GM21360 (cell line): ENCODE data around the gene TRPM5.
"Not testable (repeated sequence)": the region's sequence is repeated elsewhere in the genome, so short reads cannot be mapped to it uniquely, and the experiment has no call there.

Experiments
- ATAC-seq: cut with Tn5 transposase; IDR thresholded peaks from one replicate; pipeline ENCODE4 v1.9.1; 2021; ENCODE audit warnings: mild to moderate bottlenecking, moderate library complexity; ENCODE audit not compliant: unreplicated experiment

The TRPM5 gene, protein sequence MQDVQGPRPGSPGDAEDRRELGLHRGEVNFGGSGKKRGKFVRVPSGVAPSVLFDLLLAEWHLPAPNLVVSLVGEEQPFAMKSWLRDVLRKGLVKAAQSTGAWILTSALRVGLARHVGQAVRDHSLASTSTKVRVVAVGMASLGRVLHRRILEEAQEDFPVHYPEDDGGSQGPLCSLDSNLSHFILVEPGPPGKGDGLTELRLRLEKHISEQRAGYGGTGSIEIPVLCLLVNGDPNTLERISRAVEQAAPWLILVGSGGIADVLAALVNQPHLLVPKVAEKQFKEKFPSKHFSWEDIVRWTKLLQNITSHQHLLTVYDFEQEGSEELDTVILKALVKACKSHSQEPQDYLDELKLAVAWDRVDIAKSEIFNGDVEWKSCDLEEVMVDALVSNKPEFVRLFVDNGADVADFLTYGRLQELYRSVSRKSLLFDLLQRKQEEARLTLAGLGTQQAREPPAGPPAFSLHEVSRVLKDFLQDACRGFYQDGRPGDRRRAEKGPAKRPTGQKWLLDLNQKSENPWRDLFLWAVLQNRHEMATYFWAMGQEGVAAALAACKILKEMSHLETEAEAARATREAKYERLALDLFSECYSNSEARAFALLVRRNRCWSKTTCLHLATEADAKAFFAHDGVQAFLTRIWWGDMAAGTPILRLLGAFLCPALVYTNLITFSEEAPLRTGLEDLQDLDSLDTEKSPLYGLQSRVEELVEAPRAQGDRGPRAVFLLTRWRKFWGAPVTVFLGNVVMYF (N-terminal part only)

GRCh38 chr11:2443881-2444820, at the start of gene TRPM5:
TSS of gene TRPM5 (minus strand) at chr11:2444514. CDS start at chr11:2423036, 21,478 bp downstream.
- no peak for ATAC-seq

- ATAC-seq, result no peak
These were observed 44.8 kb upstream of the TRPM5 start for GRCh38 chr11:2489083-2489482.

- ATAC-seq, result no peak
These were observed 43.7 kb upstream of the TRPM5 start for GRCh38 chr11:2488004-2488403.

DNA sequence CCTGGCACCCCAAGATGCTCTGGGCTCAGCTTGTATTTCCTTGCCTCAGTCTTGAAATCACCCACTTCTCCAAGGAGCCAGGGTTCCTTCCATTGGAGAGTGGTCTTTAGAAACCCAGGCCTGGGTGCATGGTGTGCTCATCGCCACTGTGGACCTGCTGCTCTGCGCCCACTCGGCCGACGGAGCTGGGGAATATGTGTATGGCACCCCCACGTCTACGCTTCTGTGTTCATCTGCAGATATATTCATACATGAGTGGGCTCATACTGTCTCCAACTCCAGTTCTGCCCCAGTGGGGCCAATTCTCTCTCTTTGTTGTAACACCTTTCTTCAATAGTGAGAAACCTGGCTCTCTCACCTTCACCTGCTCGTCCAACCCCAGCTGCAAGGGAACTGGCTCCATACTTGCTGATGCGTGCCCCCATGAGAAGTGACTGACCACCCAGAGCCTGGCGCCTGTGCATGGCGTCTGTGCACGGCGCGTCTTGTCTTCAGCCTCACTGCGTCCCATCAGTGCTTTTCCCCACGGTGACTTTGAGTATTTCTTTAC, 40.3 kb upstream of the TRPM5 start:
- ATAC-seq, result no peak

DNA sequence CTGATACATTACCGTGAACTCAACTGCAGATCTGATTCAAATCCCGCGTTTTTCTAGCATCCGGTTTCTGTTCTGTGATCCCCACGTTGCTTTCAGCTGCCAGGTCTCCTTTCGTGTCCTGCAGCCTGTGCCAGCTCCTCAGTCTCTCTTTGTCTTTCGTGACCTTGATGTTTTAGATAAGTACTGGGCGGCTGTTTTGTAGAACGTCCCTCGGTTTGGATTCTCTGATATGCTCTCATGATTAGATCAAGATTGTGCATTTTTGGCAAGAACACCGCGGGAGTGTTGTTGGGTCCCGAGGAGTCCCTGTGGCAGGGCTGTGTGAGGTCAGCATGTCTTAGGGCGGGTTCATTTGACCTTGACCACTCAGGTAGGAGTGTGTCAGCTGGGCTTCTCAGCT, 39.1 kb upstream of the TRPM5 start:
- ATAC-seq, result no peak

DNA sequence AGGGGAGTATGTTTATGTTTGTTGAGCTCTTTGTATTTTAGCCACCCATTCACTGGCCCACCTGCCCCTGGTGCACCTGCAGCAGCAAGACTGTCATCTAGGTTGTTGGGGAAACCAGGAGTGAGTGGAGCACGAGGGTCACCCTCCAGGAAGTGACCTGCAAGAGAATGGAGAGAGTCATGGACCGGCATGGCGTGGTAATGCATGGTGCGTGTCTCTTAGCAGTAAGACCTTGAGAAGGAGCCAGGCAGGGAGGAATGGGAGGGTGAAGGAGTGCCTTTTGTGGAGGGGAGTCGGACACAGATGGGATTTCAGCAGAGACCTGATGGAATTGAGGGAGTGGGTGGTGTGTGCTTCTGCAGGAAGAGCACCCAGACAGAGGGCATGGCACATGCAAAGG, 38.4 kb upstream of the TRPM5 start:
- no peak for ATAC-seq

DNA sequence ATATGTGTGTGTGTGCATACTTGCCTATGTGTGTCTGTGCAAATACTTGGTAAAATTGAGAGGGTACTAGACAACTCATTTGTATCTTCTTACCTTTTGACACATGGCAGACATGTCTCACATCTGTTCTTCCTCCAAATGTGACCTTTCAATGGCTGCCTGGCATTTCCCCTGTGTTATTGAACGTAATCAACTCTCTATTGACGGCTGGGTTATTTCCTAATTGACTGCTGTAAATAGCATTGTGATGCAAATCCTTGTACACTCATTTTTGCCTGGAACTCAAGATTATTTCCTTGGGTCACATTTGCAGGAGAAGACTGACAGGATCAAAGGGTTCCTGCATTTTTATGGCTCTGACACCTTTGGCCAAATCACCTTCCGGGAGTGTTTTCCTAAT, 37.9 kb upstream of the TRPM5 start:
- no peak for ATAC-seq

DNA sequence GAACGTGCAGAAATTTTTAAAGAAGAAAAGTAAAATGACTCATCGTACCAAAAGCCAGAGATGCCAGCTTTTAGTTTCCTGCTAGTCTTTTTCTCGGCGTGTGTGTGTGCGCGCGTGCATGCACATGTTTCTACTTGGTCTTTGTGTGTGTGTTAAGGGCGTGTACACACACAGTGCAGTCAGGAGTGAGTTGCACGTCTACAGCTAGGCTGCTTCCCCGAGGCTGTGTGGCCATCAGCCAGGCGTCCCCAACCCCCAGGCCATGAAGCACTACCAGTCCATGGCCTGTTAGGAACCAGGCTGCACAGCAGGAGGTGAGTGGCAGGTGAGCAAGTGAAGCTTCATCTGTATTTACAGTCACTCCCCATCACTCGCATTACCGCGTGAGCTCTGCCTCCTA, 36.9 kb upstream of the TRPM5 start:
- no peak for ATAC-seq

DNA sequence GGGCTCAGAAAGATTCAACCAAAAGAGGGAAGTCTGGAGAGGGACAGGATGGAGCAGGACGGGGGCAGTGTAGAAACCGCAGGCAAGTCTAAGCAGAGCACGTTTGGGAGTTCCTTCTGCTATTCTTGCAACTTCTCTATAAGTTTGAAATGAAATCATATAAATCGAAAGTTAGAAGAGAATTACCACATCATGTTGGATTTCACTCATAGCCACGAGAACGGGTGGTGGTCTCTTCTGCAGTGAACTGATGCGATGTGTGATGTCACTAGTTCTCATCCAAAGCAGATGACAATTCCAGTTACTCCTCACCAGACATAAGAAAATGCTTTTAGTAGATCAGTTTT, 36.5 kb upstream of the TRPM5 start:
- ATAC-seq, result no peak

DNA sequence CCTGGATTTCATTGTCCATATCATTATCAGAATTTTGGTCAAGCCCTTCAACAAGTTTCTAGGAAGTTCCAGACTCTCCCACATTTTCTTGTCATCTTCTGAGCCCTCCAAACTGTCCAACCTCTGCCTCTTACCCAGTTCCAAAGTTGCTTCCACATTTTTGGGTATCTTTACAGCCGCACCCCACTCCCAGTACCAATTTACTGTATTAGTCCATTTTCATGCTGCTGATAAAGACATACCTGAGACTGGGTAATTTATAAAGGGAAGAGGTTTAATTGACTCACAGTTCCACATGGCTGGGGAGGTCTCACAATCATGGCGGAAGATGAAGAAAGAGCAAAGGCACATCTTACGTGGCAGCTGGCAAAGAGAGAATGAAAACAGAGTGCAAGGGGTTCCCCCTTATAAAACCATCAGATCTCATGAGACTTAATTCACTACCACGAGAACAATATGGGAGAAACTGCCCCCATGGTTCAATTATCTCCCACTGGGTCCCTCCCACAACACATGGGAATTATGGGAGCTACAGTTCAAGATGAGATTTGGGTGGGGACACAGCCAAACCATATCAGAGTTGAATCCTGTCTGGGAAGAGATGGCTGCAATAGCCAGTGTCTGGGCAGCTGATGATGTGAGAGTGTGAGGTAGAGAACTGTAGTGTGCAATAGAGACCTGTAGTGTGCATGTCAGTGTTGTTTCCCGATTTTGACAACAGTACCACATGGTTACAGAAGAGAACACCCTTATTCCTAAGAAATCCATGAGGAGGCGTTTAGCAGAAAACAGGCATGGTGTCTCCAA, 36.0 kb upstream of the TRPM5 start:
- ATAC-seq, result not testable (repeated sequence)

DNA sequence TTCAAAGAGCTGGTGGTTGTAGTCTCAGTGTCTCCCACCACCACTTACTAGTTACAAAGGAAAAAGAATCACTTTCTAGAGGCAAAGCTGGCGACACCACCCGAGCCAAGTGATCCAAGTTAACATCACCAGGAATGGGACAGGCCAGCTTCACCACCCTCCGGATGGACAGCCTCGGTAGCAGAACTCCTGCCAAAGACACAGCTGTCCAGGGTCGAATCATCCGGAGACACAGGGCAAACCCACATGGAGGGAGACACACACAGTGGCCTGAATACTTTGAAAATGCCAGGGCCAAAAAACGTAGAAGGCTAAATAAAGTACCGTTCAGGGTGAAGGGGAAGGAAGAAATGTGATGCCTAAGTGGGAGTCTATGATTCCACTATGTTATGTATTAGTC, 33.6 kb upstream of the TRPM5 start:
- no peak for ATAC-seq

DNA sequence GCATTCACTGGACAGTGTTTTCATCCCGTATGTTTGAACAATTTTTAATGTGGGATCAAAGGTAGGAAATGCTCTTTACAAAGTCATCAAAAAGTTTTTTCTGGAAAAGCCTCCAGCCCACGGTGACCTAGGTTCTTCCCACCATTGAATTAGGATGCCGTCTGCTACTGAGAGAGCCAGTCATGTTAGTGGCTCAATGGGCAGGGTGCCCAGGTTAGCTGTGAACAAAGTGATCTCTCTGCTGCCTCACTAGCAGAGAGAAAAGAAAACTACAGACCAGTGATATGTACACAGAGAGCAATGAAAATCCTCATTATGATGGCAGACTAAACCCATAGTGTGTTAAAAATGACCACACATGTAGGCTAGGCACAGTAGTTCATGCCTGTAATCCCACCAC, 32.9 kb upstream of the TRPM5 start:
- ATAC-seq, result no peak

DNA sequence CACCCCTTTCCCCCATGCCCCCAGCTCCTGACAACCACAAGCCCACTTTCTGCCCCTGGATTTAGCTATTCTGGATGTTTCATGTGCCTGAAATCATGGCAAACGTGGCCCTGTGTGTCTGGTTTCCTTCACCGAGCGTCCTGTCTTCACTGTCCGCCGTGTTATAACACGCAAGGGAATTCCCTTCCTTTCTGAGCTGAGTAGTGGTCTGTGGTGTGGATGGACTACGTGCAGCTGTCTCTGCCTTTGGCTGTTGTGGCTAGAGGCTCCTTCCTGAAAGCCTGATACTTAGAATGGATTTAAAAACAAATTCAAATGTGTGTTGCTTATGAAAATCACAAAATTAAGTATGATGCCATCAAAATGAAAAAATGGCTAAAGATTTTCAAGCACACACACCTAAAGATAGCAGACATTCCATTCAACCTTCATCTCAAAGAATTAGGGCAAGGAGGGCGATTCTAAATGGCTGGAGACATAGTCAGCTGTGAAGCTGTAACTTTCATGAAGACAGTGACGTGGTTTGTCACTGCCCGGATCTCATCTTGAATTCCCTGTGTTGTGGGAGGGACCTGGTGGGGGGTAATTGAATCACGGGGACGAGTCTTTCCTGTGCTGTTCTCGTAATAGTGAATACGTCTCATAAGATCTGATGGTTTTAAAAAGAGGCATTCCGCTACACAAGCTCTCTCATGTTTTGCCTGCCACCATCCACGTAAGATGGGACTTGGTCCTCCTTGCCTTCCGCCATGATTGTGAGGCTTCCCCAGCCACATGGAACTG, 31.0 kb upstream of the TRPM5 start:
- ATAC-seq, result no peak

- ATAC-seq, result no peak
These were observed 30.0 kb upstream of the TRPM5 start for GRCh38 chr11:2474059-2474901.

GRCh38 chr11:2473361-2474058, 29.2 kb upstream of the TRPM5 start:
- no peak for ATAC-seq

GRCh38 chr11:2472428-2473186, 28.3 kb upstream of the TRPM5 start:
- ATAC-seq, result no peak

- ATAC-seq, result no peak
These were observed 27.4 kb upstream of the TRPM5 start for GRCh38 chr11:2471804-2472096.
